Frontal cortex (tissue), 4 donors: Measurements from ENCODE around the gene OTOF. TPM values are rescaled to one million over a fixed set of nuclear protein-coding genes. Genes with fewer than 3 reads are reported as not detected.

ENCODE experiments used
- DNase-seq, 2 donors: peaks; one replicate each; pipeline ENCODE4 v3.0.0; 2012; ENCODE audit warnings: low spot score in 2 of 2
- FAIRE-seq: peaks from 2 replicates; lab custom pipeline; 2012; peaks lifted over from hg19 to GRCh38; lab: Jason Lieb, UNC
- total RNA-seq: library from RNA; depleted of rRNA; stranded (reverse); fragments of >200 nt; gene quantifications from one replicate; pipeline ENCODE4 v1.2.3, GENCODE V29; 2014
- donor health status: control.
- donor health status: control.
- donor health status: control.

Gene OTOF
- total RNA-seq, 1 donor from 2014 or later = 1.6 TPM

DNA sequence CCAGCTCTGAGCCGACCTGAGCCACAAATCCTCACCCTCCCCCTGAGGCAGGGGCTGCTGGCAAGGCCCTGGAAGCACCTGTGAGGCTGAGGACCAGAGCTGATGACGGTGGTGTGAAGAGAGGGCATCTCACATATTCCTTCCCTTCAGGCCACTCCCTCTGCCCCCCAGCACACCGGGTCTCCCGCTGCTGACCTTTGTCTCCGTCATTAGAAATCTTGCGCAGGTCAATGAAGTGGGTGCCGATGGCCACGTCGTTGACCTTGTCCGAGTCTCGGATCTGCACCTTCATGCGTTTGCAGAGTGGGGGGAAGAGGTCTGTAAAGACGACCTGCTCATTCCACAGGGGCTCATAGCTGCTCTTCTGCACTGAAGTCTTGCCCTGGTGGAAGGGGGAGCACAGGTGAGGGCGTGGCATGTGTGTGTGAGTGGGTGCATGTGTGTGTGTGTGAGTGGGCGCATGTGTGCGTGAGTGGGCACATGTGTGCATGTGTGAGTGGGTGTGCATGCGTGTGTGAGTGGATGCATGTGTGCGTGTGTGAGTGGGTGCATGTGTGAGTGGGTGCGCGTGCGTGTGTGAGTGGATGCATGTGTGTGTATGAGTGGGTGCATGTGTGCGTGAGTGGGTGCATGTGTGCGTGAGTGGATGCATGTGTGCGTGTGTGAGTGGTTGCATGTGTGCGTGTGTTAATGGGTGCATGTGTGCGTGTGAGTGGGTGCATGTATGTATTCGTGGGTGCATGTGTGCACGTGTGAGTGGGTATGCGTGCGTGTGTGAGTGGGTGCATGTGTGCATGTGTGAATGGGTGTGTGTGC, 4.5 kb upstream of the OTOF start:
- FAIRE-seq (no peak), DNase-seq (no peak)

DNA sequence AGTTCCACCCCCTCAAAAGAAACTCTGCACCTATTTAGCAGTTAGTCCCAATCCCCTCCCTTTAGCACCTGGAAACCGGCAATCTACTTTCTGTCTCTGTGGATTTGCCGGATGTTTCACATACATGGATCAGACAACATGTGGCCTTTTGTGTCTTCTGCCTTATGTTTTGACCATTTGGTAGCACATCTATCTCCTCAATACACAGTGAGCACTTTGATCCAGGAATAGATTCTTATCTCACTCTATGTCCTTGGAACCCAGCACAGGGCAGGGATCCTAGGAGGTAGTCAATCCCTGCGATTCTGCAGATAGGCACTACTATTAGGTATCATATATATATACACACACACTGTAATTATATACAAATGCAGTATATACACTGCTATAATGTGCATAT, 3.8 kb upstream of the OTOF start:
- no peak for FAIRE-seq
- DNase-seq = no peak

DNA sequence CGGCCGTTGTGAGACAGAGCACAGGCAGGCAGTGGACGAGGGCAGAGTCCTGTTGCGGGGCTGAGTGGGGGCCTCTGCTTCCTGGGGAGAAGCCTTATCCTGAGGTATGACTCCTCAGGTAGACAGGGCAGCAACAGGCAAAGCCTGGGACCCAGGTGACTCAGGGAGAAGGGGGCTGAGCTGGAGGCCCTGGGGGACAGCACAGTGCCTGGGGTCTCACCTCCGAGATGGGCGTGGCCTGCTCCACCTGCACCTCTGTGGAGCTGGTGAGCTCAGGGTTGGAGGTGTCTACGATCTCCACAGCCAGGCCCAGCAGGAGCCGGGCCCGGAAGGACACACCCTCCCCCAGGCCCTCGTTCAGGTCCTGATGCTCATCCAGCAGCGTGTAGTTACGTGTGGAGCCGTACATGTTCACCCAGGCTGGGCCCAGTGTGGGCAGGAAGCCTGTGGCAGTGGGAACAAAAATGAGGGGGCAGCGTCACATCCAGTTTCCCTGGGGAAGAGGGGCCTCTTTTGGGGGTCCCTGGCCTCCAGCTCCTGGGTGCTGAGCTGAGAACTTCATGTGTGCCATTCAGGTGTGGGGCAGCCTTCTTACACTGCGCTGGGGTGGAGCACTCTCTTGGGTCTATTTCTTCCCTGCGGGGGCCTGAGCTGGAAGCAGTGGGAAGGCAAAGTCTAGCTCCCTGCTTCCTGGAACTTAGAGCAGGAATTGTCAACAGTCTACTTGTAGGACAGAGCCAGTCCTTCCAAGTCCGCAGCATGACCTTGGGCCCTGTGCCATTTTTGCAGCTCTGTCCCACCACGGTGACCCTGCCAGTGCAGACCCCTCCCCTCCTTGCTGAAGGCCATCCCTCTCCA, 2.9 kb upstream of the OTOF start:
- FAIRE-seq = no peak
- DNase-seq = no peak

GRCh38 chr2:26479789-26480565, 2.1 kb upstream of the OTOF start:
- FAIRE-seq (no peak), DNase-seq (no peak)

DNA sequence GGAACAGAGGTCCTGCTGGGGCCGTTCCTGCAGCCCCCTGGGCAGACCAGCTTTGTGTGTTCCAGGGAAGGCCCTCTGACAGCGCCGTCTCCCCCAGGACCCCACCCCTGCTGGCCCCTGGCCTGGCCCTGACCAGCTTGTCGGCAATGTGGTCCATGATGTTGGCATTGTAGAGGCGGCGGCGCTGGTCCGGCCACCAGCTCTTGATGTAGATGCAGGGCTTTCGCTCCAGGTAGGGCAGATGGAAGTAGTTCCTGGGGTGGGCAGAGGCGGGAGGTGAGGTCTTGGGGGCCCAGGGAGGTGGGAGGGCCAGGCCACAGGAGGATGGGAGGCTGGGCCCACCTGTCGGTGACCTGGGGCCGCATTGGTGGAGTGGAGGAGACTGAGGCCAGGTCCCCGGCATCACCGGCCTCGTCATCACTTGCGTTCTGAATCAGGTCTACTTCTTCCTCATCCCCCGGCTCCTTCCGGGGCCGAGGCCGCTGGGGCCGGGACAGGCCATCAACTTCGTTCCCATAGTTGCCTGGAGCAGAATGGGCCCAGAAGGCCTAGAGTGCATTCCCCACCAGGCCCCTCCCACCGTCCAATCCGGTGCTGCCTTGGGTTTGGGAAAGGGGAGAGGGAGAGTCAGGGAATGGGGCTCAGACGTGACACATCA, 1.3 kb upstream of the OTOF start:
- DNase-seq (no peak), FAIRE-seq (no peak)

DNA sequence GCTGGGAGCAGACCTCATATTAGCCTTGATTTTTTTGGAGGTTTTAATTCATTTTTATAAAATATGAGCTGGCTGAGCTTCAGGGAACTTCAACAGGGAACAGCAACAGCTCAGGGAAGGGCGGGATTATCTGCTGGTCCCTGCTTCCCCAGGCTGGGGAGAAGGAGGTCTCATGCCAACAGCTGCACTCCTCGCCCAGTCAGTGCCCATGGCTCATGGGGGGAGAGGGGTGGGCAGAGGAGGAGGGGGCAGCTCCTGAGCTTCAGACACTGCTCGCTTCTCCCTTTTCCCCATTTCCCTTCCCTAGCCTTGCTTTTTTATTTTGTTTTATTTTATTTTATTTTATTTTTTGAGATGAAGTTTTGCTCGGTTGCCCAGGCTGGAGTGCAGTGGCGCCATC, 442 bp upstream of the OTOF start:
- FAIRE-seq (no peak), DNase-seq (no peak)

- FAIRE-seq (no peak), DNase-seq (no peak)
Observed at GRCh38 chr2:26477126-26477910, 606 bp downstream of the OTOF start.

- DNase-seq = no peak
- no peak for FAIRE-seq
Observed at GRCh38 chr2:26475832-26476501, 2.0 kb downstream of the OTOF start.

GRCh38 chr2:26475037-26475436, 2.9 kb downstream of the OTOF start:
- DNase-seq (no peak), FAIRE-seq (no peak)

GRCh38 chr2:26474261-26474785, 3.6 kb downstream of the OTOF start:
- DNase-seq (no peak), FAIRE-seq (no peak)

- no peak for DNase-seq
- FAIRE-seq = no peak
Observed at GRCh38 chr2:26473796-26474195, 4.1 kb downstream of the OTOF start.

GRCh38 chr2:26472821-26473655, 4.9 kb downstream of the OTOF start:
- FAIRE-seq = no peak
- no peak for DNase-seq

GRCh38 chr2:26471766-26472706, 5.9 kb downstream of the OTOF start:
- FAIRE-seq = no peak

DNA sequence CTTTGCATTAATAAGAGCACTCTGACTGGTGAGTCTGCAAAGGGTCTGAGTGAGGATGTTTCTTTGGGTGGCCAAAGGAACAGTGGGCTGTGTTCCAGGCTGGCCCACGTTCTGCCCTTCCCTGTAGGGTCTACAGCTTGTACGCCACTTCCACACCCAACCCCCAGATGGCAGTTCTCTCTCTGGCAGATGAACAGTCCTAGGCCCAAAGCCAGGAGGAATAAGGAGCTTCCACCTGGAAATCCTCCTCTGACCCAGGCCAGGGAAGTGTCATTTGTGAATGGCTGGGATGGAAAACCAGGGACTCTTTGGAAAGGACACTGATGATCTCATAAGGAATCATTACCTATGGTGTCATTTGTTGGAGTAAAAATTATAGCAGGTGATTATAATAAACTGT, 6.6 kb downstream of the OTOF start:
- DNase-seq = no peak
- no peak for FAIRE-seq

More at GRCh38 chr2:26471766-26472706, 5.9 kb downstream of the OTOF start:
- no peak for DNase-seq

GRCh38 chr2:26470601-26471260, 7.2 kb downstream of the OTOF start:
- DNase-seq (no peak), FAIRE-seq (no peak)

- DNase-seq (no peak), FAIRE-seq (no peak)
Observed at GRCh38 chr2:26469955-26470354, 8.0 kb downstream of the OTOF start.
